ENCODE results near the gene FDXR. TPM values are rescaled to one million over a fixed set of nuclear protein-coding genes. Genes with fewer than 3 reads are reported as not detected.

FDXR gene
- total RNA-seq, 1 experiment from 2014 or later: 39.7 TPM

- no peak overlapping the region for H3T11ph ChIP-seq (ENCODE audit: low read length)
- H3K27me3 ChIP-seq (ENCODE audit: insufficient read depth, low read length): peaks cover 49% of the 10 kb centered on the region
- H3K56ac ChIP-seq (ENCODE audit: insufficient read length, low read depth, low read length): no peak overlapping the region
- no peak overlapping the region for H3K4me2 ChIP-seq (ENCODE audit: insufficient read depth, insufficient read length, low read length)
- no peak overlapping the region for H3K23ac ChIP-seq (ENCODE audit: insufficient read length, low read depth, low read length)
- H3K18ac ChIP-seq (ENCODE audit: insufficient read length, low read depth, low read length): no peak overlapping the region
- no peaks in the 10 kb centered on the region for H3K36me3 Mint-ChIP-seq (ENCODE audit: insufficient read depth in 1 of 3, low read depth in 3 of 3)
- peaks cover 11 to 14% of the 10 kb centered on the region in 2 experiments for H3K4me1 Mint-ChIP-seq
- TF ChIP-seq, protein P1, sequence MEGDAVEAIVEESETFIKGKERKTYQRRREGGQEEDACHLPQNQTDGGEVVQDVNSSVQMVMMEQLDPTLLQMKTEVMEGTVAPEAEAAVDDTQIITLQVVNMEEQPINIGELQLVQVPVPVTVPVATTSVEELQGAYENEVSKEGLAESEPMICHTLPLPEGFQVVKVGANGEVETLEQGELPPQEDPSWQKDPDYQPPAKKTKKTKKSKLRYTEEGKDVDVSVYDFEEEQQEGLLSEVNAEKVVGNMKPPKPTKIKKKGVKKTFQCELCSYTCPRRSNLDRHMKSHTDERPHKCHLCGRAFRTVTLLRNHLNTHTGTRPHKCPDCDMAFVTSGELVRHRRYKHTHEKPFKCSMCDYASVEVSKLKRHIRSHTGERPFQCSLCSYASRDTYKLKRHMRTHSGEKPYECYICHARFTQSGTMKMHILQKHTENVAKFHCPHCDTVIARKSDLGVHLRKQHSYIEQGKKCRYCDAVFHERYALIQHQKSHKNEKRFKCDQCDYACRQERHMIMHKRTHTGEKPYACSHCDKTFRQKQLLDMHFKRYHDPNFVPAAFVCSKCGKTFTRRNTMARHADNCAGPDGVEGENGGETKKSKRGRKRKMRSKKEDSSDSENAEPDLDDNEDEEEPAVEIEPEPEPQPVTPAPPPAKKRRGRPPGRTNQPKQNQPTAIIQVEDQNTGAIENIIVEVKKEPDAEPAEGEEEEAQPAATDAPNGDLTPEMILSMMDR (conservative IDR thresholded peaks at IDR 0.05): no peak
- H3K4me1 ChIP-seq (ENCODE audit: insufficient read depth, low read length): no peaks in the 10 kb centered on the region
- peaks cover 15% of the 10 kb centered on the region for H3K23me2 ChIP-seq (ENCODE audit: insufficient read length, low read depth, low read length, poor library complexity, severe bottlenecking)
- no peak for DNase-seq
- H3K27ac Mint-ChIP-seq: no peak overlapping the region; a peak in 1 of 7 replicates
- no peak overlapping the region for H3K14ac ChIP-seq (ENCODE audit: insufficient read depth, low read length)
- H3K9ac ChIP-seq (ENCODE audit: extremely low read depth, insufficient read length, low read length): no peak overlapping the region
- no peak overlapping the region for H3K4ac ChIP-seq (ENCODE audit: low read depth, low read length)
- H3K9me3 Mint-ChIP-seq: no peaks in the 10 kb centered on the region
- WGBS (ENCODE audit: extremely low coverage, insufficient read length, low lambda C conversion rate): no CpG with 5 or more reads among the region's 17 CpGs
- no peak overlapping the region for H3K4me3 Mint-ChIP-seq
- no peaks in the 10 kb centered on the region for H4K20me1 ChIP-seq (ENCODE audit: control insufficient read depth, insufficient read depth, insufficient read length)
- H3K79me2 ChIP-seq (ENCODE audit: insufficient read depth, low read length): no peaks in the 10 kb centered on the region
- no peaks in the 10 kb centered on the region for H3K9me3 ChIP-seq (ENCODE audit: control insufficient read depth, low read depth, low read length)
- H3K27me3 Mint-ChIP-seq (ENCODE audit: low read depth): peaks cover 93% of the 10 kb centered on the region
- H2BK120ac ChIP-seq (ENCODE audit: low read depth, low read length, poor library complexity, severe bottlenecking): no peak overlapping the region
- H2BK15ac ChIP-seq (ENCODE audit: low read depth, low read length): no peak overlapping the region
- no peak overlapping the region for H4K8ac ChIP-seq (replicated peaks; ENCODE audit: insufficient read length, low read depth, low read length)
- H2BK20ac ChIP-seq (ENCODE audit: low read depth, low read length, poor library complexity, severe bottlenecking): no peak overlapping the region
- no peak overlapping the region for H4K91ac ChIP-seq (ENCODE audit: insufficient read length, low read depth, low read length)
- H2AK5ac ChIP-seq (ENCODE audit: insufficient read length, low read length): no peak overlapping the region
- H3K27ac ChIP-seq (ENCODE audit: insufficient read length, low read depth, low read length): no peak overlapping the region
- no peak overlapping the region for H2AFZ ChIP-seq (ENCODE audit: low read length)
- no peaks in the 10 kb centered on the region for H3K79me1 ChIP-seq (ENCODE audit: insufficient read depth, low read depth, low read length, poor library complexity, severe bottlenecking)
- no peak overlapping the region for H4K5ac ChIP-seq (ENCODE audit: insufficient read length, low read depth, low read length)
- H2BK5ac ChIP-seq (ENCODE audit: insufficient read length, low read length): no peak overlapping the region
- H2BK12ac ChIP-seq (ENCODE audit: insufficient read length, low read depth, low read length): no peak overlapping the region
Measured at GRCh38 chr17:74854792-74855191, 18.0 kb downstream of the FDXR start.

All from H9 (cell line).